Duodenal mucosa (tissue), 2 donors: ENCODE results near the gene CHCHD3.

Source experiments
- H3K27ac ChIP-seq: one replicate; pipeline ENCODE4 v1.7.0; 2013; ENCODE audit warnings: low read depth, low read length
- H3K27me3 ChIP-seq, 2 donors: one replicate each; pipeline ENCODE4 v1.7.0; 2013; ENCODE audit warnings: low read length in 2 of 2, control low read depth in 1 of 2; ENCODE audit not compliant: insufficient read depth in 2 of 2, control insufficient read depth in 1 of 2
- H3K36me3 ChIP-seq, 2 donors: one replicate each; pipeline ENCODE4 v1.7.0; 2013; ENCODE audit warnings: low read length in 2 of 2, control low read depth in 1 of 2; ENCODE audit not compliant: insufficient read depth in 2 of 2, control insufficient read depth in 1 of 2
- H3K4me1 ChIP-seq, 2 donors: one replicate each; pipeline ENCODE4 v1.7.0; 2013; ENCODE audit warnings: low read length in 2 of 2, control low read depth in 1 of 2; ENCODE audit not compliant: insufficient read depth in 2 of 2, control insufficient read depth in 1 of 2
- H3K4me3 ChIP-seq, 2 donors: one replicate each; pipeline ENCODE4 v1.7.0; 2013; ENCODE audit warnings: low read length in 2 of 2, low read depth in 1 of 2
- H3K9ac ChIP-seq, 2 donors: one replicate each; pipeline ENCODE4 v1.7.0; 2013; ENCODE audit warnings: low read length in 2 of 2, low read depth in 1 of 2
- H3K9me3 ChIP-seq, 2 donors: one replicate each; pipeline ENCODE4 v1.7.0; 2013; ENCODE audit warnings: low read length in 2 of 2, control low read depth in 1 of 2; ENCODE audit not compliant: control insufficient read depth in 1 of 2

The CHCHD3 gene

GRCh38 chr7:133016604-133017003 lies 65.3 kb downstream of the CHCHD3 start:
- no peaks in the 10 kb centered on the region for H3K9me3 ChIP-seq
- no peaks in the 10 kb centered on the region for H3K27me3 ChIP-seq
- H3K27ac ChIP-seq, result no peak overlapping the region
- no peak overlapping the region for H3K4me3 ChIP-seq
- no peaks in the 10 kb centered on the region for H3K4me1 ChIP-seq
- peaks cover 0 to 3% of the 10 kb centered on the region in 2 donors for H3K36me3 ChIP-seq
- no peak overlapping the region for H3K9ac ChIP-seq

GRCh38 chr7:133015888-133016287 lies 66.0 kb downstream of the CHCHD3 start:
- Histone ChIP-seq H3K4me3 (no peak overlapping the region), H3K9me3 (no peaks in the 10 kb centered on the region), H3K27ac (no peak overlapping the region)

GRCh38 chr7:133011746-133012145 lies 70.1 kb downstream of the CHCHD3 start:
- Histone ChIP-seq H3K36me3 (no peaks in the 10 kb centered on the region), H3K27ac (no peak overlapping the region), H3K27me3 (no peaks in the 10 kb centered on the region), H3K9ac (no peak overlapping the region), H3K4me3 (no peak overlapping the region), H3K4me1 (no peaks in the 10 kb centered on the region), H3K9me3 (no peaks in the 10 kb centered on the region)

More at GRCh38 chr7:133015888-133016287, 66.0 kb downstream of the CHCHD3 start:
- H3K4me1 ChIP-seq, result no peaks in the 10 kb centered on the region
- H3K9ac ChIP-seq, result no peak overlapping the region
- no peaks in the 10 kb centered on the region for H3K27me3 ChIP-seq
- H3K36me3 ChIP-seq, result peaks cover 0 to 3% of the 10 kb centered on the region in 2 donors

- H3K27me3 ChIP-seq, result no peaks in the 10 kb centered on the region
- H3K9ac ChIP-seq, result no peak overlapping the region
- H3K4me1 ChIP-seq, result no peaks in the 10 kb centered on the region
- H3K36me3 ChIP-seq, result no peaks in the 10 kb centered on the region
- no peaks in the 10 kb centered on the region for H3K9me3 ChIP-seq
- H3K4me3 ChIP-seq, result no peak overlapping the region
- no peak overlapping the region for H3K27ac ChIP-seq
Observed at GRCh38 chr7:133009426-133010252, 72.3 kb downstream of the CHCHD3 start.

GRCh38 chr7:133007961-133008360 lies 73.9 kb downstream of the CHCHD3 start:
- H3K9me3 ChIP-seq, result no peaks in the 10 kb centered on the region
- no peak overlapping the region for H3K9ac ChIP-seq
- no peak overlapping the region for H3K4me3 ChIP-seq
- no peaks in the 10 kb centered on the region for H3K36me3 ChIP-seq
- no peaks in the 10 kb centered on the region for H3K4me1 ChIP-seq
- no peak overlapping the region for H3K27ac ChIP-seq
- no peaks in the 10 kb centered on the region for H3K27me3 ChIP-seq

GRCh38 chr7:133003052-133003910 lies 78.6 kb downstream of the CHCHD3 start:
- Histone ChIP-seq H3K9me3 (no peaks in the 10 kb centered on the region), H3K4me3 (no peak overlapping the region), H3K36me3 (no peaks in the 10 kb centered on the region), H3K9ac (no peak overlapping the region), H3K4me1 (no peaks in the 10 kb centered on the region), H3K27ac (no peak overlapping the region), H3K27me3 (no peaks in the 10 kb centered on the region)

GRCh38 chr7:133001727-133002126 lies 80.2 kb downstream of the CHCHD3 start:
- Histone ChIP-seq H3K36me3 (no peaks in the 10 kb centered on the region), H3K9me3 (no peaks in the 10 kb centered on the region), H3K9ac (no peak overlapping the region), H3K4me3 (no peak overlapping the region), H3K27ac (no peak overlapping the region), H3K4me1 (no peaks in the 10 kb centered on the region), H3K27me3 (no peaks in the 10 kb centered on the region)

GRCh38 chr7:132999845-133000244 lies 82.0 kb downstream of the CHCHD3 start:
- no peaks in the 10 kb centered on the region for H3K4me1 ChIP-seq
- H3K27ac ChIP-seq, result no peak overlapping the region
- H3K9ac ChIP-seq, result no peak overlapping the region
- H3K27me3 ChIP-seq, result no peaks in the 10 kb centered on the region
- no peaks in the 10 kb centered on the region for H3K36me3 ChIP-seq
- no peak overlapping the region for H3K4me3 ChIP-seq
- no peaks in the 10 kb centered on the region for H3K9me3 ChIP-seq

GRCh38 chr7:132998763-132999162 lies 83.1 kb downstream of the CHCHD3 start:
- no peaks in the 10 kb centered on the region for H3K27me3 ChIP-seq
- H3K4me1 ChIP-seq, result no peaks in the 10 kb centered on the region
- H3K27ac ChIP-seq, result no peak overlapping the region
- no peaks in the 10 kb centered on the region for H3K9me3 ChIP-seq
- no peak overlapping the region for H3K4me3 ChIP-seq
- H3K9ac ChIP-seq, result no peak overlapping the region
- H3K36me3 ChIP-seq, result no peaks in the 10 kb centered on the region

- Histone ChIP-seq H3K36me3 (no peaks in the 10 kb centered on the region), H3K9ac (no peak overlapping the region), H3K9me3 (no peaks in the 10 kb centered on the region), H3K27me3 (no peaks in the 10 kb centered on the region), H3K27ac (no peak overlapping the region), H3K4me3 (no peak overlapping the region), H3K4me1 (no peaks in the 10 kb centered on the region)
Observed at GRCh38 chr7:132997505-132997904, 84.4 kb downstream of the CHCHD3 start.
